ENCODE measurements around the gene TCN2. TPM values are rescaled to one million over a fixed set of nuclear protein-coding genes. Genes with fewer than 3 reads are reported as not detected.

The TCN2 gene
- total RNA-seq, 1 experiment from 2014 or later = 7.3 TPM

DNA sequence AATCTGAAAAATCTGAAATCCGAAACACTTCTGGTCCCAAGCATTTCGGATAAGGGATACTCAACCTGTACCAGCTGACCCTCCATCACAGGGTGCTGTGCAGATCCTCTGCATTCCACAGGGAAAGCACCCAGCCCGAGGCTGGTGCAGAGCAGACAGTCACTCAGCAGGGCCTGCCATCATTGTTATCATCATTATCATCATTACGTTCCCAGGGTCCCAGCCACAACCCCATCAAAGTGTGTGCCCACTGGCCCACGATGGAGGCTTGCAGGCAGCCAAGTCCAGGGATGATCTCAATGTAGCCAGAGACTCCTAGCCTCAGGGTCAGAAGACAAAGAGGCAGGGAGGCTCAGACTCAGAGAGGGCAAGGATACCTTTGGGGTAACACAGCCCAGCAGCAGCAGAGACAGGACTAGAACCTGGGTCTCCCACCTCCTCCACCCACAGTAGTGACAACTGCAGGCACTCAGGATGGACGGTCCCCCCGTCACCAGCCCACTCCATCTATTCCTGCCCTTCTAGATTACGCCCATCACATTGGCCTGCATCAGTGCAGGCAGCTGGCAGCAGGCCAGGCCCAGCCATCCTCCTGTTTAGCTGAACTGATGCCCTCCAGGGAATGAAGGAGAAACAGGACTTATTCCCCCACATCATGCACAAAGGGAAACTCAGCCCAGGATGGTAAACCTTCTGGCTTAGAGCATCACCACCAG lies 42.8 kb upstream of the TCN2 start:
- no TSS peak for BruUV-seq (replicated peaks)

DNA sequence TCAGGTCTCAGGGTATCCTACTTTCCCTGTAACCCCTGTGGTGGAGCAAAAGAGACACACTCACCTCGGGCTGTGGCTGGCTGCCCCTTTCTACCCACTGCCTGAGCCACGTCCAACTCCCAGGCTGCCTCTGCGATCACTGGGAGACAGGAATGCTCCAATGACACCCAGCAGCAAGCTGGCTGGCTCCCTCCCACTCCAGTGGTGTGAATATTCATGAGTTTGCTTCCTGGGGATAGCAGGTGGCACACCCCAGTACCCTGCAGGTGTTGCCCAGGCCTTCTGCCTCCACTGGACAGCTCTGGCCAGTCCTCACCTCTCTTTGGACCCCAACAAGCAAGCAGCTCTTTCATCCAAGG lies 42.2 kb upstream of the TCN2 start:
- no TSS peak for BruUV-seq (replicated peaks)
- CTCF ChIA-PET = no interaction called here
- H3K4me1 ChIP-seq (ENCODE audit: insufficient read depth, low read length, poor library complexity, severe bottlenecking) = no peaks in the 10 kb centered on the region
- POLR2A ChIA-PET (ENCODE audit: low non-redundant PET) = no interaction called here
- TF ChIP-seq EZH2 (IDR thresholded peaks at IDR 0.05; ENCODE audit: borderline replicate concordance, low read depth, low read length, poor library complexity, severe bottlenecking) = no peak
- TF ChIP-seq, protein P1, sequence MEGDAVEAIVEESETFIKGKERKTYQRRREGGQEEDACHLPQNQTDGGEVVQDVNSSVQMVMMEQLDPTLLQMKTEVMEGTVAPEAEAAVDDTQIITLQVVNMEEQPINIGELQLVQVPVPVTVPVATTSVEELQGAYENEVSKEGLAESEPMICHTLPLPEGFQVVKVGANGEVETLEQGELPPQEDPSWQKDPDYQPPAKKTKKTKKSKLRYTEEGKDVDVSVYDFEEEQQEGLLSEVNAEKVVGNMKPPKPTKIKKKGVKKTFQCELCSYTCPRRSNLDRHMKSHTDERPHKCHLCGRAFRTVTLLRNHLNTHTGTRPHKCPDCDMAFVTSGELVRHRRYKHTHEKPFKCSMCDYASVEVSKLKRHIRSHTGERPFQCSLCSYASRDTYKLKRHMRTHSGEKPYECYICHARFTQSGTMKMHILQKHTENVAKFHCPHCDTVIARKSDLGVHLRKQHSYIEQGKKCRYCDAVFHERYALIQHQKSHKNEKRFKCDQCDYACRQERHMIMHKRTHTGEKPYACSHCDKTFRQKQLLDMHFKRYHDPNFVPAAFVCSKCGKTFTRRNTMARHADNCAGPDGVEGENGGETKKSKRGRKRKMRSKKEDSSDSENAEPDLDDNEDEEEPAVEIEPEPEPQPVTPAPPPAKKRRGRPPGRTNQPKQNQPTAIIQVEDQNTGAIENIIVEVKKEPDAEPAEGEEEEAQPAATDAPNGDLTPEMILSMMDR (conservative IDR thresholded peaks at IDR 0.05; ENCODE audit: low read depth, low read length) = no peak
- no peaks in the 10 kb centered on the region for H3K27me3 ChIP-seq (replicated peaks; ENCODE audit: insufficient read depth, low read depth, low read length, poor library complexity)
- no peak overlapping the region for H3K4me3 ChIP-seq (ENCODE audit: low read depth, low read length, poor library complexity, severe bottlenecking)
- no peak for DNase-seq (ENCODE audit: low spot score)
- no peak overlapping the region for H3K27ac ChIP-seq (ENCODE audit: low read depth, low read length, poor library complexity, severe bottlenecking)
- no peaks in the 10 kb centered on the region for H3K9me3 ChIP-seq (ENCODE audit: low read depth, low read length, poor library complexity, severe bottlenecking)
- no peaks in the 10 kb centered on the region for H3K36me3 ChIP-seq (ENCODE audit: insufficient read depth, low read length, poor library complexity, severe bottlenecking)
- intact Hi-C loops (cut with micrococcal nuclease; ENCODE audit: unreplicated experiment) = no loop called here

More for the DNA sequence above, 42.8 kb upstream of the TCN2 start:
- no peaks in the 10 kb centered on the region for H3K9me3 ChIP-seq (ENCODE audit: low read depth, low read length, poor library complexity, severe bottlenecking)
- H3K4me1 ChIP-seq (ENCODE audit: insufficient read depth, low read length, poor library complexity, severe bottlenecking) = no peaks in the 10 kb centered on the region
- H3K4me3 ChIP-seq (ENCODE audit: low read depth, low read length, poor library complexity, severe bottlenecking) = no peak overlapping the region
- ChIA-PET CTCF (interaction anchor here (0.6 kb wide), 1 partner anchor 443 kb away, joined by 3 read pairs; no protein-coding TSS in a partner anchor), POLR2A (ENCODE audit: low non-redundant PET) (no interaction called here)
- no peaks in the 10 kb centered on the region for H3K36me3 ChIP-seq (ENCODE audit: insufficient read depth, low read length, poor library complexity, severe bottlenecking)
- TF ChIP-seq, protein P1 (conservative IDR thresholded peaks at IDR 0.05; ENCODE audit: low read depth, low read length) = no peak
- no peak for TF ChIP-seq EZH2 (IDR thresholded peaks at IDR 0.05; ENCODE audit: borderline replicate concordance, low read depth, low read length, poor library complexity, severe bottlenecking)
- H3K27me3 ChIP-seq (replicated peaks; ENCODE audit: insufficient read depth, low read depth, low read length, poor library complexity) = no peaks in the 10 kb centered on the region
- DNase-seq (ENCODE audit: low spot score) = no peak
- intact Hi-C loops (cut with micrococcal nuclease; ENCODE audit: unreplicated experiment) = no loop called here
- no peak overlapping the region for H3K27ac ChIP-seq (ENCODE audit: low read depth, low read length, poor library complexity, severe bottlenecking)

DNA sequence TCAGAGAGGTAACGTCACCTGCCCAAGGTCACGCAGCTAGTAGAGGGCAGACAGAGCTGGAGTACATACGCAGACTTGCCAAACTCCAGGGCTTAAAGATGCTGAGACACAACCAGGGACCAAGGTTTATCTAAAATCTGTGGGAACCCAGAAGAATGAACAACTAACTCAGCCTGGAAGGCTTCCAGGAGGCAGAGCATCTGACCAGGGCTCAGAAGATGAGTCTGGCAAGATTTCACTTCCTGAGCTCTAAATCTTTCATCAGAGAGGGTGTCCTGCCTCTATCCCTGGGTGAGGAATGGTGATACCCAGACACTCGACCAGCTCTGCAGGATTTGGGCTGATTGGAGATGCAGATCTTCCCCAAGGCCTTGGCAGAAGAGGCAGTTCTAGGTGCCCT lies 41.6 kb upstream of the TCN2 start:
- CTCF ChIA-PET = no interaction called here

More for the DNA sequence above, 41.6 kb upstream of the TCN2 start:
- no peak overlapping the region for H3K27ac ChIP-seq (ENCODE audit: low read depth, low read length, poor library complexity, severe bottlenecking)
- no peaks in the 10 kb centered on the region for H3K27me3 ChIP-seq (replicated peaks; ENCODE audit: insufficient read depth, low read depth, low read length, poor library complexity)
- H3K4me1 ChIP-seq (ENCODE audit: insufficient read depth, low read length, poor library complexity, severe bottlenecking) = no peaks in the 10 kb centered on the region
- no TSS peak for BruUV-seq (replicated peaks)
- intact Hi-C loops (cut with micrococcal nuclease; ENCODE audit: unreplicated experiment) = no loop called here
- no peak for DNase-seq (ENCODE audit: low spot score)
- no peaks in the 10 kb centered on the region for H3K9me3 ChIP-seq (ENCODE audit: low read depth, low read length, poor library complexity, severe bottlenecking)
- POLR2A ChIA-PET (ENCODE audit: low non-redundant PET) = no interaction called here
- no peaks in the 10 kb centered on the region for H3K36me3 ChIP-seq (ENCODE audit: insufficient read depth, low read length, poor library complexity, severe bottlenecking)
- no peak for TF ChIP-seq EZH2 (IDR thresholded peaks at IDR 0.05; ENCODE audit: borderline replicate concordance, low read depth, low read length, poor library complexity, severe bottlenecking)
- TF ChIP-seq, protein P1 (conservative IDR thresholded peaks at IDR 0.05; ENCODE audit: low read depth, low read length) = no peak
- H3K4me3 ChIP-seq (ENCODE audit: low read depth, low read length, poor library complexity, severe bottlenecking) = no peak overlapping the region

Measured in A673 (cell line).